ENCODE data around the gene CCDC8. TPM values are rescaled to one million over a fixed set of nuclear protein-coding genes. Genes with fewer than 3 reads are reported as not detected.
A peak's percentile ranks its signal among the peaks of the same experiment; 100 is the strongest.
"Not testable (repeated sequence)": the region's sequence is repeated elsewhere in the genome, so short reads cannot be mapped to it uniquely, and the experiment has no call there.

CCDC8 gene
- total and polyA plus RNA-seq, 2 experiments from 2014 or later = 5.6 to 16.5 TPM

DNA sequence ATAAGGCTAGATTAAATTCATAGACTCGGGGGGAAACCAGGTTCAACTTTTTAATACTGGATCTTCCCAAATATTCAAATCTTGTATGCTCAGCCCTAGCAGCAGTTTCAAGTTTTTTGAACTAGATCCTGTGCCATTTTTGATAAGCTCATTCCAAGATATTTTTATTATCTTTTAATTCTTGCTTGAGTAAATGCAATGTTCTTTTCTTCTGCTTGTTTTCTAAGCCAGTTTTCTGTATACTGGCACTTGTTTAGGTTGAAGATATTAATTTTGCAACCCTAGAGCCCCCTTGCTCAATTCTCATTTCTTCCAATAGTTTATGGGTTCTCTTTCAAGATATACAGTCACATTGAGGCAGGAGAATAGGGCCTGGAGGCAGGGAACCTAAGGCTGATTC lies 28.5 kb upstream of the CCDC8 start (continued):
- TF ChIP-seq EZH2 (IDR thresholded peaks at IDR 0.05; ENCODE audit: low read depth, unreplicated experiment) (no peak), JUNB (IDR thresholded peaks at IDR 0.05; ENCODE audit: unreplicated experiment) (no peak), EZH2phosphoT487 (IDR thresholded peaks at IDR 0.05; ENCODE audit: unreplicated experiment) (no peak), CREB1 (CRISPR knock-in tag; IDR thresholded peaks at IDR 0.05; ENCODE audit: low read depth) (no peak)
- TF ChIP-seq, protein P1, sequence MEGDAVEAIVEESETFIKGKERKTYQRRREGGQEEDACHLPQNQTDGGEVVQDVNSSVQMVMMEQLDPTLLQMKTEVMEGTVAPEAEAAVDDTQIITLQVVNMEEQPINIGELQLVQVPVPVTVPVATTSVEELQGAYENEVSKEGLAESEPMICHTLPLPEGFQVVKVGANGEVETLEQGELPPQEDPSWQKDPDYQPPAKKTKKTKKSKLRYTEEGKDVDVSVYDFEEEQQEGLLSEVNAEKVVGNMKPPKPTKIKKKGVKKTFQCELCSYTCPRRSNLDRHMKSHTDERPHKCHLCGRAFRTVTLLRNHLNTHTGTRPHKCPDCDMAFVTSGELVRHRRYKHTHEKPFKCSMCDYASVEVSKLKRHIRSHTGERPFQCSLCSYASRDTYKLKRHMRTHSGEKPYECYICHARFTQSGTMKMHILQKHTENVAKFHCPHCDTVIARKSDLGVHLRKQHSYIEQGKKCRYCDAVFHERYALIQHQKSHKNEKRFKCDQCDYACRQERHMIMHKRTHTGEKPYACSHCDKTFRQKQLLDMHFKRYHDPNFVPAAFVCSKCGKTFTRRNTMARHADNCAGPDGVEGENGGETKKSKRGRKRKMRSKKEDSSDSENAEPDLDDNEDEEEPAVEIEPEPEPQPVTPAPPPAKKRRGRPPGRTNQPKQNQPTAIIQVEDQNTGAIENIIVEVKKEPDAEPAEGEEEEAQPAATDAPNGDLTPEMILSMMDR (conservative IDR thresholded peaks at IDR 0.05; ENCODE audit: low read depth in 2 of 2) = no peak

DNA sequence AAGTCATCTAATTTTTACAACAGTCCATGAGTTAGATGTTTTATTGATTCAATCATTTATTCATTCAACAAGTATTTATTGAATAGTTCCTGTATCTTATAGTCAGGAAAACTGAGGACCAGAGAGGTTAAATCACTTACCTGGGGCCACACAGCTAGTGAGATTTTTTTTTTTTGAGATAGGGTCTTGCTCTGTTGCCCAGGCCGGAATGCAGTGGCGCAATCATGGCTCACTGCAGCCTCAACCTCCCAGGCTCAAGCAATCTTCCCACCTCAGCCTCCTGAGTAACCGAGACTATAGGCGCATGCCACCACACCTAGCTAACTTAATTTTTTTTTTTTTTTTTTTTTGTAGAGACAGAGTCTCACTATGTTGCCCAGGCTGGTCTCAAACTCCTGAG lies 22.3 kb upstream of the CCDC8 start:
- H3K27me3 ChIP-seq (ENCODE audit: insufficient read depth); H3K27ac ChIP-seq (ENCODE audit: low read depth); H3K79me2 ChIP-seq (replicated peaks; ENCODE audit: insufficient read depth); H3K27me3 Mint-ChIP-seq (ENCODE audit: insufficient read depth, low read depth, poor library complexity); H3K4me1 ChIP-seq (ENCODE audit: insufficient read depth); DNase-seq (ENCODE audit: low spot score); H3K36me3 ChIP-seq (ENCODE audit: insufficient read depth); H3K9me3 Mint-ChIP-seq; H3K27ac Mint-ChIP-seq; H3F3A ChIP-seq (replicated peaks; ENCODE audit: low read depth); H3K36me3 Mint-ChIP-seq (ENCODE audit: low read depth); H2AFZ ChIP-seq; H3K4me1 Mint-ChIP-seq; H4K20me1 ChIP-seq (replicated peaks; ENCODE audit: insufficient read depth); H3K9me2 ChIP-seq (ENCODE audit: insufficient read depth); H3K4me3 ChIP-seq; H3K4me2 ChIP-seq; ATAC-seq; H3K4me3 Mint-ChIP-seq: not testable (repeated sequence)

DNA sequence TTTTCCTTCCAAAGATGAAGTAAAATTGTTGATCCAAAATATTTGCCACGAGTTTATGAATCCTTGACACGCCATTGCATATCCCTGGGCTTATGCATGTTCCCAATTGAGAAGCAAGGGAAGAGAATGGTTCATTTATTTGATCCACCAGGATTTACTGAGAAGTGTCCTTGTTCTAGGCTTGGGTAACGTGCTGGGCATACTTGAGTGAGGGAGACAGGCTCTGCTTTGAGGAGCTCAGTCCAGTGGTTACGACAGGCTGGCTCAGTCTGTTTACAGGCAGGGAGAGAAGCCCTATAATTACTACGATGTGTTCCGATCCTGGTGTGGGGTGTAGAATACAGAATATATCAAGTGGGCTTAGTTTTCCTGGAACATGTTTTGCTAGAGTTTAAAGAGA lies 21.6 kb upstream of the CCDC8 start:
- Histone ChIP-seq H3K27ac (ENCODE audit: low read depth) (no peak overlapping the region), H3K36me3 (ENCODE audit: insufficient read depth) (no peaks in the 10 kb centered on the region), H4K20me1 (replicated peaks; ENCODE audit: insufficient read depth) (no peaks in the 10 kb centered on the region), H3K9me2 (ENCODE audit: insufficient read depth) (no peaks in the 10 kb centered on the region), H3K4me3 (no peak overlapping the region), H3K27me3 (ENCODE audit: insufficient read depth) (no peaks in the 10 kb centered on the region), H3K4me1 (ENCODE audit: insufficient read depth) (no peaks in the 10 kb centered on the region), H3K79me2 (replicated peaks; ENCODE audit: insufficient read depth) (no peaks in the 10 kb centered on the region), H2AFZ (peak overlapping the region; percentile 38; the same call in 1 of the 2 replicates), H3K4me2 (no peak overlapping the region), H3F3A (replicated peaks; ENCODE audit: low read depth) (no peaks in the 10 kb centered on the region)
- Mint-ChIP-seq H3K27ac (no peak overlapping the region), H3K9me3 (no peaks in the 10 kb centered on the region), H3K27me3 (ENCODE audit: insufficient read depth, low read depth, poor library complexity) (no peaks in the 10 kb centered on the region), H3K4me1 (no peaks in the 10 kb centered on the region), H3K36me3 (ENCODE audit: low read depth) (no peaks in the 10 kb centered on the region), H3K4me3 (no peak overlapping the region)
- DNase-seq (ENCODE audit: low spot score) (no peak), ATAC-seq (no peak)
- no peak for TF ChIP-seq ZNF114 (CRISPR knock-in tag; IDR thresholded peaks at IDR 0.05)
- TF ChIP-seq CREB1 (CRISPR knock-in tag; IDR thresholded peaks at IDR 0.05; ENCODE audit: low read depth) = no peak
- no peak for TF ChIP-seq JUNB (IDR thresholded peaks at IDR 0.05; ENCODE audit: unreplicated experiment)
- TF ChIP-seq NANOG (IDR thresholded peaks at IDR 0.05; ENCODE audit: borderline replicate concordance) = no peak
- TF ChIP-seq POLR2AphosphoS5 (IDR thresholded peaks at IDR 0.05; ENCODE audit: low read depth) = no peak
- TF ChIP-seq, protein P2, sequence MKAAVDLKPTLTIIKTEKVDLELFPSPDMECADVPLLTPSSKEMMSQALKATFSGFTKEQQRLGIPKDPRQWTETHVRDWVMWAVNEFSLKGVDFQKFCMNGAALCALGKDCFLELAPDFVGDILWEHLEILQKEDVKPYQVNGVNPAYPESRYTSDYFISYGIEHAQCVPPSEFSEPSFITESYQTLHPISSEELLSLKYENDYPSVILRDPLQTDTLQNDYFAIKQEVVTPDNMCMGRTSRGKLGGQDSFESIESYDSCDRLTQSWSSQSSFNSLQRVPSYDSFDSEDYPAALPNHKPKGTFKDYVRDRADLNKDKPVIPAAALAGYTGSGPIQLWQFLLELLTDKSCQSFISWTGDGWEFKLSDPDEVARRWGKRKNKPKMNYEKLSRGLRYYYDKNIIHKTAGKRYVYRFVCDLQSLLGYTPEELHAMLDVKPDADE (IDR thresholded peaks at IDR 0.05) = no peak
- TF ChIP-seq, protein P3, sequence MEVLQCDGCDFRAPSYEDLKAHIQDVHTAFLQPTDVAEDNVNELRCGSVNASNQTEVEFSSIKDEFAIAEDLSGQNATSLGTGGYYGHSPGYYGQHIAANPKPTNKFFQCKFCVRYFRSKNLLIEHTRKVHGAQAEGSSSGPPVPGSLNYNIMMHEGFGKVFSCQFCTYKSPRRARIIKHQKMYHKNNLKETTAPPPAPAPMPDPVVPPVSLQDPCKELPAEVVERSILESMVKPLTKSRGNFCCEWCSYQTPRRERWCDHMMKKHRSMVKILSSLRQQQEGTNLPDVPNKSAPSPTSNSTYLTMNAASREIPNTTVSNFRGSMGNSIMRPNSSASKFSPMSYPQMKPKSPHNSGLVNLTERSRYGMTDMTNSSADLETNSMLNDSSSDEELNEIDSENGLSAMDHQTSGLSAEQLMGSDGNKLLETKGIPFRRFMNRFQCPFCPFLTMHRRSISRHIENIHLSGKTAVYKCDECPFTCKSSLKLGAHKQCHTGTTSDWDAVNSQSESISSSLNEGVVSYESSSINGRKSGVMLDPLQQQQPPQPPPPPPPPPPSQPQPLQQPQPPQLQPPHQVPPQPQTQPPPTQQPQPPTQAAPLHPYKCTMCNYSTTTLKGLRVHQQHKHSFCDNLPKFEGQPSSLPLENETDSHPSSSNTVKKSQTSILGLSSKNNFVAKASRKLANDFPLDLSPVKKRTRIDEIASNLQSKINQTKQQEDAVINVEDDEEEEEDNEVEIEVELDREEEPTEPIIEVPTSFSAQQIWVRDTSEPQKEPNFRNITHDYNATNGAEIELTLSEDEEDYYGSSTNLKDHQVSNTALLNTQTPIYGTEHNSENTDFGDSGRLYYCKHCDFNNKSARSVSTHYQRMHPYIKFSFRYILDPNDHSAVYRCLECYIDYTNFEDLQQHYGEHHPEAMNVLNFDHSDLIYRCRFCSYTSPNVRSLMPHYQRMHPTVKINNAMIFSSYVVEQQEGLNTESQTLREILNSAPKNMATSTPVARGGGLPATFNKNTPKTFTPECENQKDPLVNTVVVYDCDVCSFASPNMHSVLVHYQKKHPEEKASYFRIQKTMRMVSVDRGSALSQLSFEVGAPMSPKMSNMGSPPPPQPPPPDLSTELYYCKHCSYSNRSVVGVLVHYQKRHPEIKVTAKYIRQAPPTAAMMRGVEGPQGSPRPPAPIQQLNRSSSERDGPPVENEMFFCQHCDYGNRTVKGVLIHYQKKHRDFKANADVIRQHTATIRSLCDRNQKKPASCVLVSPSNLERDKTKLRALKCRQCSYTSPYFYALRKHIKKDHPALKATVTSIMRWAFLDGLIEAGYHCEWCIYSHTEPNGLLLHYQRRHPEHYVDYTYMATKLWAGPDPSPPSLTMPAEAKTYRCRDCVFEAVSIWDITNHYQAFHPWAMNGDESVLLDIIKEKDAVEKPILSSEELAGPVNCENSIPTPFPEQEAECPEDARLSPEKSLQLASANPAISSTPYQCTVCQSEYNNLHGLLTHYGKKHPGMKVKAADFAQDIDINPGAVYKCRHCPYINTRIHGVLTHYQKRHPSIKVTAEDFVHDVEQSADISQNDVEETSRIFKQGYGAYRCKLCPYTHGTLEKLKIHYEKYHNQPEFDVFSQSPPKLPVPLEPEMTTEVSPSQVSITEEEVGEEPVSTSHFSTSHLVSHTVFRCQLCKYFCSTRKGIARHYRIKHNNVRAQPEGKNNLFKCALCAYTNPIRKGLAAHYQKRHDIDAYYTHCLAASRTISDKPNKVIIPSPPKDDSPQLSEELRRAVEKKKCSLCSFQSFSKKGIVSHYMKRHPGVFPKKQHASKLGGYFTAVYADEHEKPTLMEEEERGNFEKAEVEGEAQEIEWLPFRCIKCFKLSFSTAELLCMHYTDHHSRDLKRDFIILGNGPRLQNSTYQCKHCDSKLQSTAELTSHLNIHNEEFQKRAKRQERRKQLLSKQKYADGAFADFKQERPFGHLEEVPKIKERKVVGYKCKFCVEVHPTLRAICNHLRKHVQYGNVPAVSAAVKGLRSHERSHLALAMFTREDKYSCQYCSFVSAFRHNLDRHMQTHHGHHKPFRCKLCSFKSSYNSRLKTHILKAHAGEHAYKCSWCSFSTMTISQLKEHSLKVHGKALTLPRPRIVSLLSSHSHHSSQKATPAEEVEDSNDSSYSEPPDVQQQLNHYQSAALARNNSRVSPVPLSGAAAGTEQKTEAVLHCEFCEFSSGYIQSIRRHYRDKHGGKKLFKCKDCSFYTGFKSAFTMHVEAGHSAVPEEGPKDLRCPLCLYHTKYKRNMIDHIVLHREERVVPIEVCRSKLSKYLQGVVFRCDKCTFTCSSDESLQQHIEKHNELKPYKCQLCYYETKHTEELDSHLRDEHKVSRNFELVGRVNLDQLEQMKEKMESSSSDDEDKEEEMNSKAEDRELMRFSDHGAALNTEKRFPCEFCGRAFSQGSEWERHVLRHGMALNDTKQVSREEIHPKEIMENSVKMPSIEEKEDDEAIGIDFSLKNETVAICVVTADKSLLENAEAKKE (CRISPR knock-in tag; IDR thresholded peaks at IDR 0.05) = no peak
